ENCODE measurements around the gene LAMC3. TPM values are rescaled to one million over a fixed set of nuclear protein-coding genes. Genes with fewer than 3 reads are reported as not detected.

The LAMC3 gene
- total and polyA plus RNA-seq, 2 experiments from 2014 or later = not detected

DNA sequence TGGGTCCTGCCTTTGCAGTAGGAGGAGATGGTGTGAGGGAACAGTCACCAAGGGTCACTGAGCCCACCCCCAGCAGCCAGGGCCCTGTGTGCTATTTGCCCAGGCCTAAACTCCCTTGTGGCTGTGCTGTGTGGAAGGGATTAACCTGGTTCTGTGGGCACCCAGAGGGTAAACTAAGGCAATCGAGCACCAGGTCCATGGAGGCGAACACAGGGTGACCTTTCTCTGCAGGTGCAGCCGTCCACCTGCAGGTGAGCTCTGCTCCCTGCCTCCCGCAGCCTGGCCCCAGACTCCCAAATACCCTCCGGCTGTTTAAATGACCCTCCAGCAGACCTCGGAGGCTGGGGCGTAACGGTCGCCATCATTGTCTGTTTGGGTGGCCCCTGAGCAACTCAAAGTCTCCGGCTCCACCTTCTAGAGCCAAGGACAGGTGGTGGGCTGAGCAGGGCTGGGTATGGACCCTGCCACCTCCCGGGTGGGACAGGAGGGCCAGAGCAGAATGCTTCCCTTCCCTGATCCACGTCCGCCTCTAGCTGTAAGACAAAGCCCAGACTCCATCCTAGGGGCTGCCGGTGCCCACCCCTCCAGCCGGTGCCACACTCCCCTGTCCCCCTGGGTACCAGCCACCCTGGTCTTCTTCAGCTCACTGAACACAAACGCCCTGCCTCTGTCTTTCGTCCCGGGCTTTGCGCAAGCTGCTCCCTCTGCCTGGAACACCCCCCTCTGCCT is 35.9 kb upstream of the LAMC3 start:
- Histone ChIP-seq H2AFZ (no peak overlapping the region), H3K4me1 (ENCODE audit: insufficient read depth) (no peaks in the 10 kb centered on the region), H3F3A (ENCODE audit: insufficient read depth) (no peaks in the 10 kb centered on the region), H3K36me3 (ENCODE audit: low read depth) (no peaks in the 10 kb centered on the region), H3K9me2 (ENCODE audit: insufficient read depth) (no peaks in the 10 kb centered on the region), H3K9ac (no peak overlapping the region), H3K4me3 (no peak overlapping the region), H3K9me3 (ENCODE audit: low read depth) (no peaks in the 10 kb centered on the region), H3K79me2 (ENCODE audit: insufficient read depth) (no peaks in the 10 kb centered on the region), H4K20me1 (ENCODE audit: insufficient read depth) (no peaks in the 10 kb centered on the region), H3K4me2 (ENCODE audit: unreplicated experiment) (no peak overlapping the region), H3K27me3 (replicated peaks; ENCODE audit: insufficient read depth) (peaks cover 16% of the 10 kb centered on the region), H3K27ac (no peak overlapping the region)
- DNase-seq = no peak
- in situ Hi-C loops (cut with MboI) = no loop called here
- 69 to 82% methylated on average over 17 to 19 of the region's 19 CpGs for WGBS, 2 experiments (ENCODE audit: low coverage in 1 of 2, low lambda C conversion rate in 2 of 2, missing lambda C conversion rate in 2 of 2)
- TF ChIP-seq EZH2 (IDR thresholded peaks at IDR 0.05; ENCODE audit: insufficient read depth, poor library complexity, severe bottlenecking) (no peak), EZH2phosphoT487 (IDR thresholded peaks at IDR 0.05; ENCODE audit: insufficient read depth, low read depth) (no peak)

DNA sequence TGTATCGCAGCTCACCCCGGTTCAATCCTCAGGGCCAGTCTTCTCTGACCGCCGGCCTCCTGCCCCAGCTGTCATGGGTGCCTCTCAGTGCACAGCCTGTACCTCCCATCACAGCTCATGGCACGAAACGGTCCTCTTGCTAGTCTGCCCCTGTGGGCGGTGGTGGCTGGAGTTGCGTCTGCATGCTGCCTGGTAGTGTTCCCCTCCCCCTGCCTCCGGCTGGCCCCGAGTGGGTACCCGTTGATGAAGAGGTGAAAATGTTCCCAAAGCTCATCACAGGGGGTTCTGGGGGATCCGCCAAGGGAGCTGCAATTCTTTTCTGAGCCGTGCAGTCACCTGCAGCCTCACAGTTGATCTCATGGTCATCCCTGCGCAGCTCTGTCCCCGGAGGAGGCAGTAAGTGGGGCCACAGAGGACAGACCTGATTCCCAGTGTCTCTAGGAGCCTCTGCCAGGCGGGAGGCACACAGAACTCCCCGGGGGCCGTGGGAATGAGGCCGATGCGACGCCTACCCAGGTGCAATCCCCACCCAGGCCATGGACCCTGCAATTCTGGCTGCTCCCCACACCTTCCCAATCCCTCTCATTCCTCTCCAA is 35.2 kb upstream of the LAMC3 start:
- Histone ChIP-seq H3K4me2 (ENCODE audit: unreplicated experiment) (no peak overlapping the region), H4K20me1 (ENCODE audit: insufficient read depth) (no peaks in the 10 kb centered on the region), H3K36me3 (ENCODE audit: low read depth) (no peaks in the 10 kb centered on the region), H3K9me2 (ENCODE audit: insufficient read depth) (no peaks in the 10 kb centered on the region), H3K27ac (no peak overlapping the region), H2AFZ (no peak overlapping the region), H3K4me3 (no peak overlapping the region), H3K27me3 (replicated peaks; ENCODE audit: insufficient read depth) (peaks cover 16% of the 10 kb centered on the region), H3F3A (ENCODE audit: insufficient read depth) (no peaks in the 10 kb centered on the region), H3K9ac (no peak overlapping the region), H3K9me3 (ENCODE audit: low read depth) (no peaks in the 10 kb centered on the region), H3K79me2 (ENCODE audit: insufficient read depth) (no peaks in the 10 kb centered on the region), H3K4me1 (ENCODE audit: insufficient read depth) (no peaks in the 10 kb centered on the region)
- no peak for DNase-seq
- WGBS, 2 experiments (ENCODE audit: low coverage in 1 of 2, low lambda C conversion rate in 2 of 2, missing lambda C conversion rate in 2 of 2) = 54 to 56% methylated on average over 21 of the region's 21 CpGs
- in situ Hi-C loops (cut with MboI) = no loop called here
- no peak for TF ChIP-seq EZH2phosphoT487 (IDR thresholded peaks at IDR 0.05; ENCODE audit: insufficient read depth, low read depth)
- TF ChIP-seq EZH2 (IDR thresholded peaks at IDR 0.05; ENCODE audit: insufficient read depth, poor library complexity, severe bottlenecking) = no peak

DNA sequence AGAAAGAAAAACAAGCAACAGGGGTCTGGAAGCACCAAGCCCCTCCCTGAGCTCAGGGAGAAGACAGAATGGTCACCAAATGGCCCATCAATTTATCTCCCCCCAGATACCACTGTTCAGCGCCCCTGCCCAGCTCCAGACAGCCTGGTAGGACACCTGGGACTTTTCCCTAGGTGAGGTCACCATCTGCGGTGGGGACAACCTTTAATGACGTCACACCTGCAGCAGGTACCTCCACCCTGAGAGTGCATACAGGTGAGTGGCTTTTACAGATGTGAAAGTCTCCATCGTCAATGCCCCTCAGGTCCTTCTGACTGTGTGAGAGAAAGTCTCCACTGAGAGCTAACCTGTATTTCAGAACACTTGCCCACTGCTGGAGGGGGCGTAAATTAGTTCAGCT is 34.3 kb upstream of the LAMC3 start:
- no peak for TF ChIP-seq EZH2 (IDR thresholded peaks at IDR 0.05; ENCODE audit: insufficient read depth, poor library complexity, severe bottlenecking)
- no peak for TF ChIP-seq EZH2phosphoT487 (IDR thresholded peaks at IDR 0.05; ENCODE audit: insufficient read depth, low read depth)
- Histone ChIP-seq H3K27me3 (replicated peaks; ENCODE audit: insufficient read depth) (peaks cover 23% of the 10 kb centered on the region), H3K79me2 (ENCODE audit: insufficient read depth) (no peaks in the 10 kb centered on the region), H3K9ac (no peak overlapping the region), H3K27ac (no peak overlapping the region), H3K4me3 (no peak overlapping the region), H3K9me2 (ENCODE audit: insufficient read depth) (no peaks in the 10 kb centered on the region), H3K4me1 (ENCODE audit: insufficient read depth) (no peaks in the 10 kb centered on the region), H4K20me1 (ENCODE audit: insufficient read depth) (no peaks in the 10 kb centered on the region), H3F3A (ENCODE audit: insufficient read depth) (no peaks in the 10 kb centered on the region), H3K36me3 (ENCODE audit: low read depth) (no peaks in the 10 kb centered on the region), H3K9me3 (ENCODE audit: low read depth) (no peaks in the 10 kb centered on the region), H2AFZ (no peak overlapping the region), H3K4me2 (ENCODE audit: unreplicated experiment) (no peak overlapping the region)
- no peak for DNase-seq
- in situ Hi-C loops (cut with MboI) = no loop called here
- WGBS, 2 experiments (ENCODE audit: low coverage in 1 of 2, low lambda C conversion rate in 2 of 2, missing lambda C conversion rate in 2 of 2) = 74 to 87% methylated on average over 5 of the region's 5 CpGs

DNA sequence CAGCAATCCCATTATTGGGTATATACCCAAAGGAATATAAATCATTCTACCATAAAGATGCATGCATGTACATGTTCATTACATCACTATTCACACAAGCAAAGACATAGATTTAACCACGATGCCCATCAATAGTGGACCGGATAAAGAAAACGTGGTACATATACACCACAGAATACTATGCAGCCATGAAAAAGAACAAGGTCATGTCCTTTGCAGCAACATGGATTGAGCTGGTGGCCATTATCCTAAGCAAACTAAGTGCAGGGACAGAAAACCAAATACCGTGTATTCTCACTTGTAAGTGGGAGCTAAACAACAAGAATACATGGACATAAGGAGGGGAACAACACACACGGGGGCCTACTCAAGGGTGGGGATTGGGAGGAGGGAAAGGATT is 33.8 kb upstream of the LAMC3 start:
- in situ Hi-C loops (cut with MboI) = no loop called here

More for the DNA sequence above, 33.8 kb upstream of the LAMC3 start:
- H4K20me1 ChIP-seq (ENCODE audit: insufficient read depth) = no peaks in the 10 kb centered on the region
- no peak overlapping the region for H3K27ac ChIP-seq
- TF ChIP-seq EZH2 (IDR thresholded peaks at IDR 0.05; ENCODE audit: insufficient read depth, poor library complexity, severe bottlenecking) = no peak
- no peak for TF ChIP-seq EZH2phosphoT487 (IDR thresholded peaks at IDR 0.05; ENCODE audit: insufficient read depth, low read depth)
- H3K4me3 ChIP-seq = no peak overlapping the region
- no peak overlapping the region for H3K9ac ChIP-seq
- no peak overlapping the region for H2AFZ ChIP-seq
- H3K9me2 ChIP-seq (ENCODE audit: insufficient read depth) = no peaks in the 10 kb centered on the region
- H3K27me3 ChIP-seq (replicated peaks; ENCODE audit: insufficient read depth) = peaks cover 26% of the 10 kb centered on the region
- no peaks in the 10 kb centered on the region for H3K79me2 ChIP-seq (ENCODE audit: insufficient read depth)
- WGBS, 2 experiments (ENCODE audit: low coverage in 1 of 2, low lambda C conversion rate in 2 of 2, missing lambda C conversion rate in 2 of 2) = 76 to 83% methylated on average over 5 of the region's 5 CpGs
- no peak for DNase-seq
- H3K9me3 ChIP-seq (ENCODE audit: low read depth) = no peaks in the 10 kb centered on the region
- H3K4me1 ChIP-seq (ENCODE audit: insufficient read depth) = no peaks in the 10 kb centered on the region
- H3K4me2 ChIP-seq (ENCODE audit: unreplicated experiment) = no peak overlapping the region
- no peaks in the 10 kb centered on the region for H3K36me3 ChIP-seq (ENCODE audit: low read depth)
- H3F3A ChIP-seq (ENCODE audit: insufficient read depth) = no peaks in the 10 kb centered on the region
